ENCODE results near the gene EVX1.

EVX1 gene

GRCh38 chr7:27242555-27243339 lies at the start of gene EVX1:
EVX1 (plus strand) TSS chr7:27242802; CDS start chr7:27243031, 229 bp downstream.
- DNase-seq: peak; percentile 5

GRCh38 chr7:27193335-27194001 lies 49.1 kb upstream of the EVX1 start:
- DNase-seq: no peak

GRCh38 chr7:27194002-27194352 lies 48.6 kb upstream of the EVX1 start:
- DNase-seq: no peak

- DNase-seq: no peak
These were observed 47.8 kb upstream of the EVX1 start for GRCh38 chr7:27194686-27195379.

GRCh38 chr7:27196287-27196767 lies 46.3 kb upstream of the EVX1 start:
- DNase-seq: peak; percentile 83

GRCh38 chr7:27197137-27198042 lies 45.2 kb upstream of the EVX1 start:
- DNase-seq: no peak

GRCh38 chr7:27198138-27198841 lies 44.3 kb upstream of the EVX1 start:
- DNase-seq: no peak

GRCh38 chr7:27198871-27199801 lies 43.5 kb upstream of the EVX1 start:
- no peak for DNase-seq

- no peak for DNase-seq
These were observed 42.5 kb upstream of the EVX1 start, which contains the start of gene HOXA13 for GRCh38 chr7:27199849-27200760. HOXA13 (minus strand) TSS chr7:27200091; CDS start chr7:27200077, 14 bp downstream.

- no peak for DNase-seq
These were observed 41.6 kb upstream of the EVX1 start for GRCh38 chr7:27200761-27201579.

GRCh38 chr7:27201580-27202017 lies 41.0 kb upstream of the EVX1 start:
- DNase-seq: no peak

GRCh38 chr7:27202018-27202861 lies 40.4 kb upstream of the EVX1 start:
- DNase-seq: no peak

GRCh38 chr7:27202862-27203134 lies 39.8 kb upstream of the EVX1 start:
- DNase-seq: no peak

GRCh38 chr7:27203365-27203953 lies 39.1 kb upstream of the EVX1 start:
- no peak for DNase-seq

- DNase-seq: no peak
These were observed 38.5 kb upstream of the EVX1 start for GRCh38 chr7:27203964-27204594.

GRCh38 chr7:27204851-27205322 lies 37.7 kb upstream of the EVX1 start:
- no peak for DNase-seq
